MM.1S (cell line): ENCODE measurements around the gene KIRREL1.

ENCODE experiments used
- DNase-seq: peaks from one replicate; pipeline ENCODE4 v3.0.0-alpha.2; 2015
- H2AFZ ChIP-seq: fragments of 300-600 bp; sonication (generic); 2 replicates; pipeline ENCODE4 v1.6.0; 2016; ENCODE audit warnings: antibody characterized with exemption, low read length
- H3F3A ChIP-seq: fragments of 300-600 bp; sonication (generic); 2 replicates; pipeline ENCODE4 v1.6.1; 2016; ENCODE audit warnings: mild to moderate bottlenecking, antibody characterized with exemption, low read length, moderate library complexity, mixed read lengths; ENCODE audit not compliant: insufficient read depth
- H3K27ac ChIP-seq: fragments of 300-600 bp; sonication (generic); 2 replicates; pipeline ENCODE4 v1.5.1; 2016; ENCODE audit warnings: mild to moderate bottlenecking, low read length
- H3K27me3 ChIP-seq: fragments of 300-600 bp; sonication (generic); replicated peaks from 2 replicates; pipeline ENCODE4 v1.6.0; 2016; ENCODE audit warnings: low read length; ENCODE audit not compliant: insufficient read depth
- H3K36me3 ChIP-seq: fragments of 300-600 bp; sonication (generic); replicated peaks from 2 replicates; pipeline ENCODE4 v1.6.1; 2016; ENCODE audit warnings: mild to moderate bottlenecking, low read length, mixed read lengths; ENCODE audit not compliant: insufficient read depth
- H3K4me1 ChIP-seq: fragments of 300-600 bp; sonication (generic); 2 replicates; pipeline ENCODE4 v1.6.1; 2016; ENCODE audit warnings: low read length, mixed read lengths
- H3K4me2 ChIP-seq: fragments of 300-600 bp; sonication (generic); 2 replicates; pipeline ENCODE4 v1.6.0; 2016; ENCODE audit warnings: low read depth, low read length
- H3K4me3 ChIP-seq: fragments of 300-600 bp; sonication (generic); 2 replicates; pipeline ENCODE4 v1.5.1; 2016; ENCODE audit warnings: low read length, mixed read lengths
- H3K79me2 ChIP-seq: fragments of 300-600 bp; sonication (generic); 2 replicates; pipeline ENCODE4 v1.6.1; 2016; ENCODE audit warnings: mixed run types, low read length, mixed read lengths
- H3K9ac ChIP-seq: fragments of 300-600 bp; sonication (generic); 2 replicates; pipeline ENCODE4 v1.6.1; 2016; ENCODE audit warnings: low read length, mixed read lengths
- H3K9me2 ChIP-seq: fragments of 300-600 bp; sonication (generic); replicated peaks from 2 replicates; pipeline ENCODE4 v1.6.1; 2016; ENCODE audit warnings: mild to moderate bottlenecking, low read length, mixed read lengths; ENCODE audit not compliant: insufficient read depth
- H3K9me3 ChIP-seq: fragments of 300-600 bp; sonication (generic); replicated peaks from 2 replicates; pipeline ENCODE4 v1.6.1; 2016; ENCODE audit warnings: mild to moderate bottlenecking, low read length, mixed read lengths; ENCODE audit not compliant: insufficient read depth
- H4K20me1 ChIP-seq: fragments of 300-600 bp; sonication (generic); 2 replicates; pipeline ENCODE4 v1.6.1; 2016; ENCODE audit warnings: mild to moderate bottlenecking, low read length, moderate library complexity, mixed read lengths; ENCODE audit not compliant: insufficient read depth
- CTCF ChIP-seq: fragments of 300-600 bp; sonication (generic); IDR thresholded peaks from 2 replicates; pipeline ENCODE4 v1.5.1; 2016; ENCODE audit warnings: antibody characterized with exemption, low read length, mixed read lengths
- EZH2 ChIP-seq: fragments of 300-600 bp; sonication (generic); optimal IDR thresholded peaks from 2 replicates; pipeline ENCODE3; 2017; ENCODE audit warnings: low read depth, mild to moderate bottlenecking, antibody characterized with exemption, low read length, mixed read lengths
- EZH2phosphoT487 ChIP-seq: fragments of 300-600 bp; sonication (generic); IDR thresholded peaks from 2 replicates; pipeline ENCODE4 v1.6.1; 2018; ENCODE audit warnings: antibody characterized with exemption, low read length

KIRREL1 gene

GRCh38 chr1:158027508-158027907 is 34.1 kb downstream of the KIRREL1 start:
- Histone ChIP-seq H3K9ac (no peak overlapping the region), H3K4me1 (peaks cover 5% of the 10 kb centered on the region), H3K9me3 (no peaks in the 10 kb centered on the region), H3K79me2 (no peaks in the 10 kb centered on the region), H3K4me2 (no peak overlapping the region), H3K9me2 (no peaks in the 10 kb centered on the region), H3K27ac (no peak overlapping the region), H3F3A (no peaks in the 10 kb centered on the region), H4K20me1 (no peaks in the 10 kb centered on the region), H2AFZ (no peak overlapping the region), H3K27me3 (no peaks in the 10 kb centered on the region), H3K4me3 (no peak overlapping the region), H3K36me3 (no peaks in the 10 kb centered on the region)
- no peak for DNase-seq
- no peak for TF ChIP-seq CTCF
- no peak for TF ChIP-seq EZH2phosphoT487
- no peak for TF ChIP-seq EZH2

GRCh38 chr1:158028969-158029368 is 35.5 kb downstream of the KIRREL1 start:
- H4K20me1 ChIP-seq = no peaks in the 10 kb centered on the region
- H3K9ac ChIP-seq = no peak overlapping the region
- H3K4me3 ChIP-seq = no peak overlapping the region
- no peaks in the 10 kb centered on the region for H3K79me2 ChIP-seq
- H3K4me1 ChIP-seq = peaks cover 5% of the 10 kb centered on the region
- no peak overlapping the region for H3K27ac ChIP-seq
- no peaks in the 10 kb centered on the region for H3K9me2 ChIP-seq
- H3F3A ChIP-seq = no peaks in the 10 kb centered on the region
- H3K36me3 ChIP-seq = no peaks in the 10 kb centered on the region
- no peak overlapping the region for H3K4me2 ChIP-seq
- no peaks in the 10 kb centered on the region for H3K9me3 ChIP-seq
- no peaks in the 10 kb centered on the region for H3K27me3 ChIP-seq
- DNase-seq = no peak
- H2AFZ ChIP-seq = no peak overlapping the region
- TF ChIP-seq EZH2 = no peak
- no peak for TF ChIP-seq EZH2phosphoT487
- TF ChIP-seq CTCF = no peak

GRCh38 chr1:158035014-158035413 is 41.6 kb downstream of the KIRREL1 start:
- no peak for TF ChIP-seq CTCF
- no peak for TF ChIP-seq EZH2phosphoT487
- TF ChIP-seq EZH2 = no peak
- Histone ChIP-seq H3K9me3 (no peaks in the 10 kb centered on the region), H3K4me2 (no peak overlapping the region), H3K4me3 (no peak overlapping the region), H3K27ac (no peak overlapping the region), H3K4me1 (peaks cover 5% of the 10 kb centered on the region), H3K27me3 (no peaks in the 10 kb centered on the region), H4K20me1 (no peaks in the 10 kb centered on the region), H2AFZ (no peak overlapping the region), H3K79me2 (no peaks in the 10 kb centered on the region), H3F3A (no peaks in the 10 kb centered on the region), H3K9ac (no peak overlapping the region), H3K9me2 (no peaks in the 10 kb centered on the region), H3K36me3 (no peaks in the 10 kb centered on the region)
- DNase-seq = no peak
